Femur (tissue), 1 donor: ENCODE results near the gene TTC21A.

Experiments used
- DNase-seq: peaks from one replicate; pipeline ENCODE4 v3.0.0-alpha.2; 2017

Gene TTC21A

DNA sequence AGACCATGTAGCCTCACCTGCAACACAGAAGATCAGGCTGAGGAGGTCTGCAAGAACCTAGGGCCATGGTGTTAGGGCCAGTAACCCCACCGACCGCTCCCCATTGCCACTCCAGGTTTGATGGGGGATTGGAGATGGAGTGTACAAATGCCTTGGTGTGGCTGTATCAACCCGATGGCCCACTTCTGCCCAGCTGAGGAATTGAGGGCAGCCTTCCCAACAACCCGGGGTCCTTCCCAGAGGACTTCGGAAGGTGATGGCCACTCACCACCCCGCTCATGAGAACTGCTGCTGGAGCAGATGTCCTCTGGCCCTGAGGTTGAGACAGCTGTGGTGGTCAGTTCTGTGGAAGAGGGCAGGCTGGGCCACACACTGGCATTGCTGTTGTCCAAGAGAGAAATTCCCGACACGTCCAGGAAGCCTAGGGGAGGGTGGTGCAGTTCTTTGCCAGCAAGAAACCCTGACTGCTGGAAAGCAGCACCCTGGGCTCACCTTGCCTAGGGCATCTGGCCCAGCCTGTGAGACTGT is 8.9 kb upstream of the TTC21A start:
- no peak for DNase-seq

GRCh38 chr3:39099242-39099641 is 8.2 kb upstream of the TTC21A start:
- DNase-seq = no peak

GRCh38 chr3:39099738-39100499 is 7.6 kb upstream of the TTC21A start:
- DNase-seq = no peak

DNA sequence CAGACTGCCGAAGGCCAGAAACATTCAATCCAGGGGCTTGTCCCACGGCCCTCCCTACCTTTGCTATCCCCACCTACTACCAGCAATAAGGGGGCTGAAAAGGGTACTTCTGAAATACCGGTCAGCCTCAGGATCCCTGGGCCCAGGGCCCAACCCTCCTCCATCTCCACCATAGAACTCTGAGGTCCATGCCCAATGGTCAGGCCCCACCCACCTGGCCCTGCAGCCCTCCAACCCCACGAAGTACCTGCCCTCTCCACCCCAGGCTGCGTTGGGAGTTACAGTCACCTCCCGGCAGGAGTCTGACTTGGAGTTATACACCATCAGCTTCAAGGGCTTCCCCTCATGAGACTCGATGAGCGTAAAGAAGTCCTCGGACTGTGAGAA is 7.0 kb upstream of the TTC21A start:
- no peak for DNase-seq

- DNase-seq = no peak
These were observed 6.3 kb upstream of the TTC21A start for GRCh38 chr3:39101022-39101689.

GRCh38 chr3:39102504-39103323 is 4.8 kb upstream of the TTC21A start:
- DNase-seq = no peak

DNA sequence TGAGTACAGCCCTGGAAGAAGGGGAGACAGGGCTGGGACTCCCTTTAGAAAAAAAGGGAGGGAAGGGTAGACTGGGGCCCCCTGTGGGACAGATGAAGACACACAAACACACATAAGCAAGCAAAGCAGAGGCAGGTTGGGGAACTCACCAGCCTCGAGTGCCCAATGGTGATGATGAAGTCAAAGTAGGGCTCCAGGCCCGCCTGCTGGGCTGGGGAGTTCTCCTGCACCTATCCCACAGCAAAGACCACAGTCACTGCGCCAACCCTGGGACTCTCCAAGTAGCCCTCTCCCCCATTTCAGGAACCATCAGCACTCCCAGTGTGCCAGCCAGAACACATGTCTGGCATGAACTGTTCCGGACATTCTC is 4.2 kb upstream of the TTC21A start:
- no peak for DNase-seq

GRCh38 chr3:39103791-39104552 is 3.5 kb upstream of the TTC21A start:
- DNase-seq = no peak

GRCh38 chr3:39104961-39105686 is 2.4 kb upstream of the TTC21A start:
- no peak for DNase-seq

GRCh38 chr3:39105687-39106063 is 1.8 kb upstream of the TTC21A start:
- DNase-seq = no peak

GRCh38 chr3:39106281-39106811 is 1.1 kb upstream of the TTC21A start:
- no peak for DNase-seq

DNA sequence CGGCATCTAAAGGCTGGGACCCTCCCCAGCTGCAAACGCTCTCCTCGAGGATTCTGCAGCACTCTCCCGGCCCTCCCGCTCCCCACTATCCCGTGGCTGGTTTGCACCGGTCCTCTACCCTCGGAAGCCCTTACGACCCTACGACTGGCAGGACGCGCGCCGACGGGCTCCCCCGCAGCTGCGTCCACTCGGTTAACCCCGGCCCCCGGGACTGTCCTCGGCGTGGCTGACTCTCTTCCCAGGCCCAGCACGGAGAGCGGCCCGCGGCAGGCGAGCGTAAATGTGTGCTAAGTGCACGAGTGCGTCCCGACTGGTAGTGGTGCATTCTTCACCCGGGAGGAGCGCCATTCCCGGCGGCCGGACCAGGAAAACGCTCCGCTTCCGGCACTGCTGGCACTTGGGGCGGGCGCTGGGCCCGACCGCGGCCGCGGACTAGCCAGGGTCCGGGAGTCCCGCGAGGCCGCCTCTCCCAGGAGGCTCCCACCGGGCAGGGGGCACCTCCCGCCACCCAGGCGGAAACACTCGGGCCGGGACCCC is 561 bp upstream of the TTC21A start:
- DNase-seq = peak; percentile 68

- no peak for DNase-seq
These were observed 775 bp downstream of the TTC21A start for GRCh38 chr3:39108200-39108710.

GRCh38 chr3:39109086-39109485 is 1.6 kb downstream of the TTC21A start:
- DNase-seq = no peak

GRCh38 chr3:39110041-39110639 is 2.7 kb downstream of the TTC21A start:
- DNase-seq = no peak

DNA sequence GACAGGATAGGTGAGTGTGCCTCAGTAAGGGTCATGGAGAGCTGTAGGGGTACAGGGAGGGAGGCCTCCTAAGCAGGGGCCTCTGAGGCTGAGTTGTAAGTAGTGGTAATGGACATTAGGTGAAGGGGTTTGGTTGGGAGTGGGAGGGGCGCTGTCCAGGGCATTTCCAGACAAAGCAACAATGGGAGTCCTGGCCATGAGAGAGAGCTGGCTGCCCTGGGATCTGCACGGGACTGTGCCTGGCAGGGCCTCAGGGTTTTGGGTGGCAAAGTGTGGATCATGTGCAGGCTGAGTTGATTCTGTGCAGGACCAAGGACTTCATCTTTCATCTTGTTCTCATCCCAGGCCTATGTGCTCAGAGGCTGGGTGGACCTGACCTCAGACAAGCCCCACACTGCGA is 4.6 kb downstream of the TTC21A start:
- no peak for DNase-seq

DNA sequence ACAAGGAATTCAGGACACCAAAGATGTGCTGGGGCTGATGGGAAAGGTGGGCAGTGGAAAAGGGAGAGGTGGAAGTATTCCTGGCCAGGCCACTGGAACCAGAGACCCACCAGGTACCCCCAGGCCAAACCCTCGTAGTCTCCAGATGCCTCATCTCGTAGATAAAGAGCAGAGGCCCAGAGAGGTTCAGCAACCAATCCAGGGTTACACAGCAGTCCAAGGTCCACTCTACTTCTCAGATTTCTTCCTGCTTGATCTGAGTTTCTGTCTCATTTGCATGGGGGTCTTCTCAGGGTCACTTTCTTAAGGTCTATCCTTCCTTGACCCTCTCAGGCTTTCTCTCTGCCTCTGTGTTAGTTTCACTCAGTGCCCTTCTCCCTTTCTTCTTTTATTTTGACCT is 5.1 kb downstream of the TTC21A start:
- DNase-seq = no peak

DNA sequence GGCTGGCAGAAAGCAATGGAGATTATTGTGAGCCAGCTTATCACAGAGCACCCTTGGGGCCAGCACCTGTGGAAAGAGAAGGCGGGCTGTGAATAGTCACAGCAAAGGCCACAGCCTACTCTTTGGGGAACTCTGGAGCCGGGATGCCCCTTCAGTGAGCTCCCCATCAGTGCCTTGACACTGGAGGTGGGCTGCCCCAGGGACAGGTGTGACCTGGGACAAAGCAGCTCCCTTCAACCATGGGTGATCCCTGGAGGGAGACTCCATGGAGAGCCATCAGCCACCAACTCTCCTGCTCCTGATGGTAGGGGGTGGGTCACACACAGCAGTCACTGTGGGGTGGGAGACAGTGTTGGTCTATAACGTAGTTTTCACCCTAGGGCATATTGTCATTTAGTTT is 5.8 kb downstream of the TTC21A start:
- no peak for DNase-seq

DNA sequence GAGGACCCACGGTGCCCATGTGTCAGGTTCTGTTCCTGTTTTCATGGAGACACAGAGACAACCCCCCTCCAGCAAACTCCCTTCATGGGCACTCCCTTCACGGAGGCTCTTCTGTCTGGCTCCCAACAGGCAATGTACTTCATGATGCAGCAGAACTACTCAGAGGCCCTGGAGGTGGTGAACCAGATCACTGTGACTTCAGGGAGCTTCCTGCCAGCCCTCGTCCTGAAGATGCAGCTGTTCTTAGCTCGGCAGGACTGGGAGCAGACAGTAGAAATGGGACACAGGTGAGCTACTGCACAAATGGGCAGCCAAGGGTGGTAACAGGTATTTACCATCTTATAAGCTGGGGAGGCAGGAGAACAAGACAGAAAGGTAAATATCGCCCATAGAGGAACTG is 7.0 kb downstream of the TTC21A start:
- no peak for DNase-seq

DNA sequence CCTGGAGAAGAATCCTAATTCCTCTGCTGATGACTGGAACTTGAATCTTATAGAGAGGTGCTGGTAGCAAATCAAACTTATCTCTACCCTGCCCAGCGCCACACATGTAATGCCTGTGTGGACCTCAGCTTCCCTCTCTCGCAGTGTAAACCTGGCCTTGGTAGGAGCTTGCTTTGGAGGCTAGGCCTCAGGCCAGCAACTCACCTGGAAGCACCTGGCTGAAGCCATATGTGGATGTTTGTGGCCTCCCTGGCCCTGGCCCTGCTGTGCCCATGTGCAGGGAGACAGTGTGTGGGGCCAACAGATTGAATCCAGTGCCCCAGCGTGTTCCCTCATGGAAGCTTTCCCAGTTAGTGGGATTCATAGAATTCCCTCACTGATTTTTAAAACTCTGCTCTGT is 8.4 kb downstream of the TTC21A start:
- DNase-seq = no peak

- DNase-seq = no peak
These were observed 10.6 kb downstream of the TTC21A start for GRCh38 chr3:39118079-39118478.
